GM04504 (cell line): Measurements from ENCODE around the gene HSD17B14.
A peak's percentile ranks its signal among the peaks of the same experiment; 100 is the strongest.
"Not testable (repeated sequence)": the region's sequence is repeated elsewhere in the genome, so short reads cannot be mapped to it uniquely, and the experiment has no call there.

ENCODE experiments used
- DNase-seq: peaks from one replicate; pipeline ENCODE4 v3.0.0-alpha.2; 2012; ENCODE audit warnings: low read depth

The HSD17B14 gene

GRCh38 chr19:48796298-48797083 lies 39.8 kb downstream of the HSD17B14 start:
- no peak for DNase-seq

DNA sequence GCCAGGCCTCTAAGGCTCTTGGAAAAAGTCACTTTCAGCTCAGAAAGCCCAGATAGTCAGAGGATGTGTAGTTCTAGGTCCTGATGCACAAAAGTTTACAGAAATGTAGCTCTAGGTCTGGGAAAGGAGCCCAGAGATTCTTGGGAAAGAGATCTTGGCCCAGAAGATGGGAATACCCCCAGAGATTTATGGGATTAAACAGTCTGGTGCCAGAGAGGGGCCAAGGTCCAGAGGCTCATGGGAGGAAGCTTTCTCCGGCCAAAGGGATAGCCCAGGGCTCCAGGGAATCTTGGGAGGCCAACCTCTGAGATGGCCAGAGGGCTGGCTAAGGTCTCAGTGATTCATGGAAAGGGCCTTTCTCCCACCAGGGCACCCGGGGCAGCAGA lies 40.6 kb downstream of the HSD17B14 start:
- no peak for DNase-seq

DNA sequence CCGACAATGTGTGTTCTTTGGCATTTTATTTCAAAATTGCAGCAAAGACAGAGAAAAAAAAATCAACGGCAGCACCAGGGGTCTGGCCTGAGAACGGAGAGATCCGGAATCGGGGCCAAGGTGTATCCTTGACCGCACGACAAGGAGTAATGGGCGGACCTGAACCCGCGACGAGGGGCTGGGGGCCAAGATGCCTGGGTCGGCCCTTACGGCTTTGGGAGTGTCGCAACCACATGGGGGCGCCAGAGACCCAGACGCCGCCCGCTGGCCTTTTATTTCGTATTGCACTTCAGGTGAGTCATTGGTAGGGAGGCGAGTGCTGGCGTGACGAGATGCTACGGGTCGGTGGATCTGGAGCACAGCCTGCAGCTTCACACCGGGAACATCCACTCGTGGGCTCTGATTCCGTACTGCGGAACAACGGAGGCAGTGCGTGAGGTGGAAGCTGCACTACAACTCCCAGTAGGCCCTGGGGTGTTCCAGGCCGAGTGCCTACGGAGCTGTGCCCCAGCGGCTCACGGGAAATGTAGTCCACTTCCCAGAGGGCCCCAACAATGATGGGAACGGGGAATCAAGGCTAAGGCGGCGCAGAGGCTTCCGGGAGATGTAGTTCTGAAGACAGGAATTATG lies 41.1 kb downstream of the HSD17B14 start:
- DNase-seq = peak; percentile 88

DNA sequence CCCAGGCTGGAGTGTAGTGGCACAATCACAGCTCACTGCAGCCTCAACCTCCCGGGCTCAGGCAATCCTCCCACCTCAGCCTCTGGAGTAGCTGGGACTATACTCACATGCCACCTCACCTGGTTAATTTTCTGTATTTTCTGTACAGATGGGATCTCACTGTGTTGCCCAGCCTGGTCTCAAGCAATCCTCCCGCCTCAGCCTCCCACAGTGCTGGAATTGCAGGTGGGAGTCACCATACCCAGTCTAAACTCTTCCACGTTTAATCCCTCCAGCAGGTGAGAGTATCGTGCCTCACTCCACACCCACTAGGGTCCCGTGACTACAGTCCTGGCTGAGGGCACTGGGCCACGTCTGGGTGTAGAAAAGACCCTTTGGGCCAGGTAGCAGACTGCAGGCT lies 42.0 kb downstream of the HSD17B14 start:
- no peak for DNase-seq

GRCh38 chr19:48793271-48793670 lies 43.0 kb downstream of the HSD17B14 start:
- DNase-seq = no peak

- not testable (repeated sequence) for DNase-seq
These were observed 49.0 kb downstream of the HSD17B14 start for GRCh38 chr19:48787331-48787730.

GRCh38 chr19:48786422-48786821 lies 49.9 kb downstream of the HSD17B14 start:
- not testable (repeated sequence) for DNase-seq

GRCh38 chr19:48784527-48784926 lies 51.8 kb downstream of the HSD17B14 start:
- no peak for DNase-seq

- no peak for DNase-seq
These were observed 55.5 kb downstream of the HSD17B14 start for GRCh38 chr19:48780631-48781391.

DNA sequence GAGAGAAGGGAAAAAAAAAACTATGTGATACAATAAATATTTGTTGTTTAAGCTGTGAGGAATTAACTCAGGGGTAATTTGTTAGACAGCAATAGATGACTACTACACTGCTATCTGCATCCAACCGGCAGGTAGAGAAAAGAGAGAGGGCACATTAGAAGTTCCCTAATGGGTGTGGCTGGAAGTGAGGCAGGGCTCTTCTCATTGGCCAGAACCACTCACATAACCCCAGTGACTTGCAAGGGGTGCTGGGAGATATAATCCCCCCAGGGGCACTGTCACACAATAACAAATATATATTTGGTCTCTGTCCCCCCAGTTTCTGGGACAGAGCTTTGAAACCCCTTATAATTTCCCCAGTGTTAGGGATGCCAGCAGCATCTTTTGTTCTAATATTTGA lies 56.7 kb downstream of the HSD17B14 start:
- DNase-seq = no peak

- DNase-seq = no peak
These were observed 58.6 kb downstream of the HSD17B14 start for GRCh38 chr19:48777720-48778119.

DNA sequence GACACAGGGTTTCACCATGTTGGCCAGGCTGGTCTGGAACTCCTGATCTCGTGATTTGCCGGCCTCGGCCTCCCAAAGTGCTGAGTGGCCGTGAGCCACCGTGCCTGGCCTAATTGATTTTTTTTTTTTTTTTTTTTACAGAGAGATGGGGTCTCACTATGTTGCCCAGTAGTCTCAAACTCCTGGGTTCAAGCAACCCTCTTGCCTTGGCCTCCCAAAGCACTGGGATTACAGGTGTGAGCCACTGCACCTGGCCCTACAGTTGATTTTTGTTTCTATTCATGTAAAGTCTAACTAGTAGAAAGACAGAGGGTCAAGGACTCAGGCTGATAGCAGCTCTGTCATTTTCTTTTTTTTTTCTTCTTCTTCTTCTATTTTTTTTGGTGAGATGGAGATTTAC lies 59.2 kb downstream of the HSD17B14 start:
- DNase-seq = no peak

- no peak for DNase-seq
These were observed 63.8 kb downstream of the HSD17B14 start for GRCh38 chr19:48772503-48772953.

GRCh38 chr19:48770734-48771472 lies 65.4 kb downstream of the HSD17B14 start:
- no peak for DNase-seq

- no peak for DNase-seq
These were observed 66.0 kb downstream of the HSD17B14 start for GRCh38 chr19:48770266-48770665.

DNA sequence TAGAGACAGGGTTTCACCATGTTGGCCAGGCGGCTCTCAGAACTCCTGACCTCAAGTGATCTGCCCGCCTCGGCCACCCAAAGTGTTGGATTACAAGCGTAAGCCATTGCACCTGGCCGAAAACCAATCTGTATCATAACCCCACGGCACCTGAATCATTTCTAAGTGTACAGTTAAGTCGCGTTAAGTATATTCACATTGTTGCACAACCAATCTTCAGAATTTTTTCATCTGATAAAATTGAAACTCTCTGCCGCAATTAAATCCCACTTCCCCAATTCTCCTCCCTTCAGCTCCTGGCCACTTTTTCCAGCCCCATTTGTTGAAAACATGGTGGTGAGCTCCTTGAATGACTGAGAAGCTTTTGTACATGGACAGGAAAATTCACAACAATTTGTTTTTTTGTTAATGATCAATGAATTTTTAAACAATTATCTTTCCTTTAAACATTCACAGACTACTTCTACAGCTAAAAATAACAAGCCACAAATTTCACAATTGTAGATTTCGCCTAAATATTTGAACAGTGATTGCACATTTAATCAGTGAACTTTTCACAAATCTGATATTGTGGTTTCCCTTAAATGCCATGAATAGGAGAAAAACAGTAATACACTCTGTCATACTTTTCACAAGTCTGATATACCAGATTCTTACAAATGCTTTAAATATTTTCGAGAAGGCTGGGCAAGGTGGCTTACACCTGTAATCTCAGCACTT lies 67.1 kb downstream of the HSD17B14 start:
- no peak for DNase-seq

DNA sequence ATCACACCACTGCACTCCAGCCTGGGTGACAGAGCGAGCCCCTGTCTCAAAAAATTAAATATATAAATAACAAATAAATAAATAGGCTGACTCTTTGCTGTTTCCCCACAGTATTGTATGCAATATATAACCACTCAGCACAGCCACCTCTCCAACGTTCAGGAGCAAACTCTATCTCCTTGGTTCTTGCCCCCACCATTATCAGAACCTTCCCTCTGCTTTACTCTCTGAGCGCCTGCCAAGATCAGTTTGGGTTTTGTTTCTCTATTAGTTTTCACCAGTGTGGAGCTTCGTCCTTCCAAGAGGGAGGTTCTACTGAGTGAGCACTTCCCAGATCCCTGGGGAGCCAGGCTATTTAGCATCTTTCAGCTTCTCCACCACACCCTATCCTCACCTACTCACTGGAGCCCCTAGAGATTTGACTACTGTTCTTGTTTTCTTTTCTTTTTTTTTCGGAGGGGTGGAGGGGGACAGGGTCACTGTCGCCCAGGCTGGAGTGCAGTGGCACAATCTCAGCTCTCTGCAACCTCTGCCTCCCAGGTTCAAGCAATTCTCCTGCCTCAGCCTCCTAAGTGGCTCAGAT lies 68.0 kb downstream of the HSD17B14 start:
- not testable (repeated sequence) for DNase-seq

GRCh38 chr19:48765816-48766215 lies 70.5 kb downstream of the HSD17B14 start:
- not testable (repeated sequence) for DNase-seq
